Activated T-cell treated with anti-CD3 and anti-CD28 coated beads, Interleukin-2, amount 50 U/mL, for 1 hour (primary cell): ENCODE data around the gene NUDCD3.
"Not testable (repeated sequence)": the region's sequence is repeated elsewhere in the genome, so short reads cannot be mapped to it uniquely, and the experiment has no call there.

Source experiments
- DNase-seq: peaks from one replicate; pipeline ENCODE4 v3.0.0-alpha.2; 2020

NUDCD3 gene

DNA sequence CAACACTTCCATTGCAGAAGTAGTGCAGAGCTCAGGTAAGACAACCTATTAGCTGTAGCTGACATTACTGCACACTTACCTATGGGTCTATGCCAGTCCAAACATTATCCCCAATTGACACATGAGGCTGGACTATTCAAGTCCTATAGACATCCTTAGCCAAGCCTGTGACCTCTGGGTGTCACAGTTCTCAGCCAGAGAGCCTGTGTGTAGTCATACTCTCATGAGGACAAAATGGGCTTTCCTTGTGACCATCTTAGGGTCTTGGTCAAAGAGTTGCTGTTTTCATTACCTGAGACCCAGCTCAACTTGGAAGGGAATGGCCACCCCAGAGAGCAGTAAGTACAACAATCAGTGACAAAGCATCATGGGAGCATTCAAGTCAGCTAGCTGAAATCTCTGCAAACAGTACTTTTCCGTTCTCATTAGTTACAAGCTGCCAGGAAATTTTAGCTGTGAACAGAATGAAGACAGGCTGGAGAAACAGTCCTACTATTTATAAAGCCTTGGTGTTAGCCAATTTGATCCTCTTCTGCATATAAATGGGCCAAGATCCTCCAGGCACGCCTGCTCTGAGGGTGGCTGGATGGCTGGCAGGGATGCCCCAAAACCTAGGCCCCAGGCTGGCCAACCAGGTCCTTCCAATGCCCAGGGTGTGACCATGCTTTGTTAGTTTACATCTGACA, 44.3 kb downstream of the NUDCD3 start:
- DNase-seq = no peak

DNA sequence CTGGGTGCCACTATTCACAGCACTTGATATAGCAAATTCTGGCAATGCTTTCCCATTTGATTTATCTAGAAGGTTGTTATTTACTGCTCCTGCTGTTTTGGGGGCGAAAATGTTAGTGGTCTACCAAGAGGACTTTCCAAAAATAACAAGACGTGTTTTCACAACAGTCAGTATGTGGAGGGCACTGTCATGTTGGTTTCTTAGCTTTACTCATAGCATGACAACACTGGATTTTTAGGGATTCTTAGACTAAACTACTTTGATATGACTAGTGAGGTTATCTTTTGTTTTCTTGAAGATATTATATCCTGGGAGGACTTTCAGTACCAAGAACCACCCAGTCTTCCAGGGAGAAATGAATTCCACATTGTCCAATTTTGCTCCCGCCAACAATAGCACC, 49.4 kb downstream of the NUDCD3 start:
- no peak for DNase-seq

DNA sequence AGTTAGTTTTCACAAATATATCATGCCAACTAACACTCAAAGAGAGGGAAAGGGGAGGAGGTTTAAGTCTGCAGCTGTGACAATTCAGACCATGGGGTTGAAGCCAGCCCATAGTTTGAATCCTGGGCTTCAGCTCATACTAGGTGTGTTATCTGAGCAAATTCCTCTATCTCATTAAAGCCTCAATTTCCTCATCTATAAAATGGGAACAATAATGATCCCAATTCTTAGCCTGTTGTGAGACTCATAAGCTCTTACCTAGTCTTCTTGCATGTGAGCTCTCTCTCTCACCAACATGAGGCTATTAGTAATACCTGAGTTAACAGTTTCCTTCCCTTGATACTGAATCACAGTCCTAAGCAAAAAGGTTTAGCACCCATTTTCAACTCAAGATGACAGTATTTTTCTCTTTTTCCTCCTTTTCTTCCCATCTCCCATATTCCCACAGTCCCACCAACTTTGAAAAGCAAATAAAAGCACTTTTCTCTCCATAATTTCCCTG, 49.8 kb downstream of the NUDCD3 start:
- DNase-seq = no peak

DNA sequence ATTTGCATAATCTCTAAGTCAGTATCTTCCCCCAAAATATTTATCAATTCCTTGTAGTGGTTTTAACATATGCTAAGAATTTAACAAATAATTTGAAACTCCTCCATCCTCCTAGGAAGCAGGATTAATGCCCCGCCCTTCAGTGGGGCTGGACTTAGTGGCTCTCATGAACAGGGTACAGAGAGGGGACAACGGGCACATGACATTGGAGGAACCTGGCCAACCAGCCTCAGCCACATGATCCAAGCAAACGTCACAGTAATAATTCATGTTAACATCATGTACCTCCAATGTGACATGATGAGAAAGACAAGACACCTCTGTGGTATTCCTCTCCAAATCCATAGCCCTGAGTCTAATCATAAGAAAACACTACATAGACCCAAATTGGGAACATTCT, 50.5 kb downstream of the NUDCD3 start:
- DNase-seq = no peak

DNA sequence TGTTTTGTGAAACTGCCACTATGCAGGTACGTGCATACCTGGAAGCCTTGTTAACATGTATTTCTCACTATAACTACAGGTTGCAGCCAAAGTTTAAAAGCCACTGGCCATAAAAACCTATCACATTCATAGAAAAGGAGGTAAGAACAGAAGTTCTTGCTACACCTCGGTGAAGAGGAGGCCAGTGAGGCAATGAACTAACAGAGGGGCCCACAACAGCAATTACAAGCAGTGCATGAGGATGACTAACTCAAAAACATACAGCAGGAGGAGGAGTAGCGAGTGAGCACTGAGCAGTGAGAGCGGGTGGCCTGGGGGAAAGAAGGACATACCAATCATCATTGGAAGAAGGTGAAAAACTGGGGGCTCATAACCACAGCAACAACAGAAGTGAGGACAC, 51.6 kb downstream of the NUDCD3 start:
- DNase-seq = no peak

DNA sequence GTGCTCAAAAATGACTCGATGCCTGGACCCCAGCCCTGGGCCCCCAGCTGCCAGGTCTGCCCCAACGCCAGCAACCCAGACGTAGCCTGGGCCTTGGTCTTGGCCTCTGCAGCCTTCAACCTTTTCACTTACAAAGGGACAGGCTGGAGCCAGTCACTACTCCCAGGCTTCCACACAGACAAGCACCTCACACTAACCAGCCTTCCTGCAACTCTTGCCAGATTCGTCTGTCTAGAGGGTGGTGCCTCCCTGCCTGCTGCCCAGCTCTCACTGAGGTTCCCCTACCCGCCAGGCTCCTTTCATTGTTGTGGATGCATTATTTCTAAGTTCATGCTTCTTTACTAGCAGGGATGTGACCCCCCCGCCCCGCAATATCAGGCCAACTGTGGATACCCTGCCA, 56.3 kb downstream of the NUDCD3 start:
- DNase-seq = no peak

DNA sequence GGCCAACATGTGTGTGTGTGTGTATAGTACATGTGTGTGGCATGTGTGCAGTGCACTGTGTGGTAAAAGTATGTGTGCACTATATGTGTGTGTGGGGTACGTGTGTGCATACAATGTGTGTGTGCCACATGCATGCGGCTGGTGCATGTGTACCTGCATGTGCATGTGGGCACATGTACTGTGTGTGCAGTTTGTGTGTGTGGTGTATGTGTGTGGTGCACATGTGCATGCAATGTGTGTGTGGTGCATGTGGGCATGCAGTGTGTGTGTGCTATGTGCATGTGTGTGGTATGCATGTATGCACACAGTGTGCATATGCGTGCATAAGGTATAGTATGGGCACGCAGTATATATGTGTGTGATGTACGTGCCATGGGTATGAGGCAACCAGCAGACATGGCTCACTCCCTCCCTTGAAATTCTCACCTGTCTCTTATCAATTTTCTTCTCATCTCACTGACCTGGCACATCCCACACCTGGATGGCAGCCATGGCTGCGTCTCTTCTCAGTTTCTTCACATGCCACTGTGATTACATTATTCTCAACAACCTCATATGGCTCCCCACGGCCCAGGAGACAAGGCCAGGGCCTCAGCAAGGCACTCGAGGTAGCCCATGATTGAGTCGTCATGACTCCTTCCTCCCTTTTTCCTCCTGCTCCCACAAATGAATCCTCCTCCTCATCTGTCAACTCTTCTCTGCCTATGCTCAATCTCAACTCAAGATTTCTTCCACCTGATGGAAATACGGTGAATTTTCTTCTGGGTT, 57.0 kb downstream of the NUDCD3 start:
- no peak for DNase-seq

DNA sequence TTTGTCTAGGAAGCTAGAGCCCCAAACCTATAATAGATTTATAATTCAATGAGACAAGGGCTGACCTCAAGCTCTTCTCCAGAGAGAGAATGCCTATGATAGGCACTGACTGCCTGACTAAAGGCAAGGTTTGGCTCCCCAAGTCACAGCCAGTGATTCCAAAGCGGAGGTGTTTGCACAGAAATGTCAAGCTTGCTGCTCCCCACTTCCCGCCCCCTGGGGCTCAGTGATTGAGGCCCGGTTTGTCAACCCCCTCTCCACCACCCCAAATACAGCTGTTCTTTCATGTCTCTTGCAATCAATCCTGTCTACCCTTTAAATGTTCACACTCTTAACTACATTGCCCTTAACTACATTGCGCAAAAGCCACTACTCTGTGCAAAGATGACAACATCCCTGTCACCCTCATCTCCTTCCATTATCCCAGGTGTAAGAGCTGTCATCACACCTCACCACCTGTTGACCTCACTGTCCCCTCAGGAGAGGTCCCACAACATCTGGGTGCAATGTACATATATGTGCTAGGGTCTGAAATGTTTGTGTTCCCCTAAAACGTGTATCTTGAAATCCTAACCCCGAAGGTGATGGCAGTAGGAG, 58.0 kb downstream of the NUDCD3 start:
- DNase-seq = no peak

DNA sequence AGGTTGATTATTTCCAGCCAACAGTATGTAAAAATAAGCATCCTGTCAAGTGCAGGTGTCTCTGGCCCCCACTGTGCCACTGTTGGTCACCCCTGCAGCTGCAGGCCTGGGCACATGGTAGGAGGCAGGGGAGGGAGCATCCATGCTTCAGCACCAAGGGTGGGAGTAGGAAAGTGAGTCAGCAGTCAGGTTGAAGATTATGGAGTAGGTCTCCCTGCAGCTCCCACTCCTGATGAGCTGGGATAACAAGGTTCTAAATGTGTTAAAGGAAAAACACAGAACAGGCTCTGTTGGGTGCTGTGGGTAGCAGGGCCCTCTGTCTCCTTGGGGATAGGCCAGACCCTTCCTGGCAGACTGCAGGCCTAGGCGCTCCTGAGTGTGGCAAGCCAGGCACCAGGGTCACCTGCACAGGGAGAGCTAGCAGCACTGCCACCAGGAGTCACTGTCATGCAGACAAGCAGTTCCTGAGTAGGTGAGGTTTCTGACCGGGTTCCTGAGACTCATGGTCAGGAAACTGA, 59.3 kb downstream of the NUDCD3 start:
- DNase-seq = peak; percentile 29

DNA sequence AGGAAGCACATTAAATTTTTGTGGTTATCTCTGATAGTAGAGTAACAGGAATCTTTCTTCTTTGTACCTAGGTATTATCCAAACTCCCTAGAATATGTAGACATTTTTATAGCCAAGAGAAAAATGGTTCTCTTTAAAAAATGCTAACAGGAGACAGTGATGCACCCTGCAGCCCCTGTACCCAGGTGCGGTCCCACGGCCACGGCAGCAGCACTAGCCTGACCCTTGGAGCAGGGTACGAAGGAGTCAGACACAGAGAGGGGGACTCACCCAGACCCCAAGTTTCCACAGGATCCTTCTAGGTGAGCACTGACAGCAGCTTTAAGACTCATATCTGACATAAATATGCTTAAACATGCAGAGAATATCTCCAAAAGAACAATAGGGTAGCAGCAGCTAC, 60.4 kb downstream of the NUDCD3 start:
- no peak for DNase-seq

DNA sequence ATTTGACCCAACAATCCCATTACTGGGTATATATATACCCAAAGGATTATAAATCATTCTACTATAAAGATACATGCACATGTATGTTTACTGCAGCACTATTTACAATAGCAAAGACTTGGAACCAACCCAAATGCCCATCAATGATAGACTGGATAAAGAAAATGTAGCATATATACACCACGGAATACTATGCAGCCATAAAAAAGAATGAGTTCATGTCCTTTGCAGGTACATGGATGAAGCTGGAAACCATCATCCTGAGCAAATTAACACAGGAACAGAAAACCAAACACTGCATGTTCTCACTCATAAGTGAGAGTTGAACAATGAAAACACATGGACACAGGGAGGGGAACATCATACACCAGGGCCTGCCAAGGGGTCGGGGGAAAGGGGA, 65.7 kb downstream of the NUDCD3 start:
- DNase-seq = not testable (repeated sequence)

DNA sequence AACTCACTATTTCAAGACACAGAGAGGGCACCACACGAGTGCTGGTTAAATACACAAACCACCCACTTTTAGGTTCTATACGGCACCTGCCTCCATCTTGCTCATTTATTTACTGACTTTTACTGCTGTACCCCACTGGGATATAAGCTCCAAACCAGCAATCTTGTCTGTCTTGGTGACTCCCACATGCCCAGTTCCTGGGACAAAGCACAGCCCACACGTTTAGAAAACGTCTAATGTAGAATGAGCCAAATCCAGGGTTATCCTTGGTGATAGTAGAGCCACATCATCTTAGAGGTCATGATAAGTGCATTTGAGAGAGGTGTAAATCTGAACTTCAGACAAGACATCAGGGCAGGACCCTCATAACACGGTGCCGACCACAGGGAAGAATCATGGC, 73.5 kb downstream of the NUDCD3 start:
- DNase-seq = no peak

DNA sequence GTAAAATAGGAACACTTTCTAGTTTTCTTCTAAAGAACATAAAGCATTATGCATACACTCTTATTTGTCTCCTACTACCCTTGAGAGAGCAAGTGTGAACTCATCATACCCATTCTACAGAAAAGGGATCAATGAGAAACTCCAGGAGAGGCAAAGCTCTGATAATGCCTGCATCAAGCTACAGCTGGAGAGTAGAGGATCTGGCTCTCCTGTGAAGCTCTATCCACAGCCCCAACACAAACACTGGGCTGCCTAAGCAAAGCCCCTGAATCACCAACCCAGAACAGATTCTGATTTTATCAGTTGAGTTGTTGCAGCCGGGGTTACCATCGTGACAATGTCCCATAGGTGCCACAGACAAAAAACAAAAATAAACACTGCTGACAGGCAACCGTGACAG, 74.9 kb downstream of the NUDCD3 start:
- no peak for DNase-seq

DNA sequence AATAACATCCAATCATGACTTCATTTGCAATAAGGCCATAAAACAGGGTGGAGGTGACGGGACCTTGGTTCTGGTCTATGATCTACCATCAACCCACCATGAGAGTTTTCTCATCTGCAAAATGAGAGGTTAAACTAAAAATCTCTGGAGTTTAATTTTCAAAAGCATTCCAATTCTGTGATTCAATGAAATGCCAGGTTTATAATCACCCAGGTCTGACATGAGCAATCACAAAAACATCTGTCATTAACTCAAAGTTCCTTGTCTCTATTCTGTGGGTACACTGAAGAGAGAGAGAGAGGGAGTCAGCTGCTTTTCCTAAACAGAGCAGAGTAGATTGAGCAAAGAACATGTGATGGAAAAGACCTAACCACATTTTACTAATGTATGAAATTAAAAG, 75.4 kb downstream of the NUDCD3 start:
- DNase-seq = no peak

DNA sequence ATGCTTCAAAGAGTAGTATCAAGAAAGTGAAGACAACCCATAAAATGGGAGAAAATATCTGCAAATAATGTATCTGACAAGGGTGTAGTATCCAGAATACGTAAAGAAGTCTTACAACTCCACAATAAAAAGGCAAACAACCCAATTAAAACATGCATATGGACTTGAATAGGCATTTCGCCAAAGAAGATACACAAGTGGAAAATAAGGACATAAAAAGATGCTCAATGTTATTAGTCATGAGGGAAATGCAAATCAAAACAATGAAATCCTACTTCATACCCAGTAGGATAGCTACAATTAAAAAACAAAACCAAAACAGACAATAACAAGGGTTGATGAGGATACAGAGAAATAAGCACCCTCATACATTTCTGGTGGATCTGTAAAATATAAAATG, 79.2 kb downstream of the NUDCD3 start:
- DNase-seq = no peak

DNA sequence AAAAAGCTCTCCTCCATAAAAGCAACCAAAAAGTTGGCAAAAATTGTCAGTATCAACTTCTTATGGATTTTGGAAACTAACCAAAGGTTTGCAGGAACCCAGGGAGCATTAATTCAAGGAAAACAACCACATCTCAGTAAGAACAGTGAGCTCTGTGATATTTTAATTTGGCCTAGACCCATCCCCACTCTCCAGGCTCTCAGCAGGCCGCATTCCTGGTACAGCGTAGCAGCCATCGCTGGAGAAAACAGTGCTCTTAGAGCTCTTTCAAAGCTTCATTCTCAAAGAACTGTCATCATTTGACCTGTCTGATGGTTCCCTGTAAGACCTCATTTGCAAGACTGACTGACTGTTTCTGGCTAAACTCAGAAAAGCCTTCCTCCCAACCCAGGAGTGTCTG, 81.9 kb downstream of the NUDCD3 start:
- DNase-seq = no peak

DNA sequence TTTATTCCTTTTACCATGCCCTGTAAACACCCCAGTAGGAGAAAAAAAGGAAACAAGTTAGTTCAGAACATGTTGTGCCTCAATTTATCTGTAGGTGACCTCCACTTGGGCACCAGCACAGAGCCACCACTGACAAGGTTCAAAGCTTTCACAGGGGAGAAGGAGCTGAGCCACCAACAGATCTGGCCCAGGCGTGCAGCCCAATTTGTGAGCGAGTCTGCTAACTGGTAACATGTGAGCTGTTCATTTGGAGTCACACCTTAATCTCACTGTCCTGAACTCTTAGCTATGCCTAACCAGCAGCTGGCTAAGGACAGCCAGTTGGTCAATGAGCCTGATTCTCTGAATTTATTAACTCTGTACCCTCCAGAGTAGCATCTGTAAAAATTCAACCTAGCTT, 86.7 kb downstream of the NUDCD3 start:
- DNase-seq = no peak

DNA sequence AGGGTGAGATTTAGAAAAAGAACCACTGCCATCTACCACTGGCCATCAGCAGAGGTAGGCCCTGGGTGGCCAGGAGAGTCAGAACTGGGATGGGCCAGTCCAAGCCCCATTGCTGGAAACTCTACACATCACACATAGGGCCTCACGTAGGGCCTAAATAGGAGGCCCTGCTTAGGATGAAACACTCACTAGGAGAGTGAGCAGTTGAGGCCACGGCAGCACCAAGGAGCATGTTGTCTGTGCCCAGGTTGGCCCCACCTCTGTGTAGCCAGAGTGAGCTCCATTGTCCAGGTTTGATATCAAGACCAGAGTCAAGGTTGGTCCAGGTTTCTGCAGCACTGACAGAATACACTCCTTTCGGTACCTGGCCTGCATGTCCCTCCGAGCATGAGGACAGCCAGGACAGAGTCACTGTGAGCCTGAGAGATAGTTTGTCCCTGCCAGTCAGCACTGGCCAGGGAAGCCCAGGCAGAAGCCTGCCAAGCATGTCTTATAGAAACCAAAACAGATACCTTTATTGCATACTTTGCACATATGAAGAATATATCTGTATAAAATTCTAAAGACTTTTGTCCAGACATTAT, 87.2 kb downstream of the NUDCD3 start:
- DNase-seq = no peak

DNA sequence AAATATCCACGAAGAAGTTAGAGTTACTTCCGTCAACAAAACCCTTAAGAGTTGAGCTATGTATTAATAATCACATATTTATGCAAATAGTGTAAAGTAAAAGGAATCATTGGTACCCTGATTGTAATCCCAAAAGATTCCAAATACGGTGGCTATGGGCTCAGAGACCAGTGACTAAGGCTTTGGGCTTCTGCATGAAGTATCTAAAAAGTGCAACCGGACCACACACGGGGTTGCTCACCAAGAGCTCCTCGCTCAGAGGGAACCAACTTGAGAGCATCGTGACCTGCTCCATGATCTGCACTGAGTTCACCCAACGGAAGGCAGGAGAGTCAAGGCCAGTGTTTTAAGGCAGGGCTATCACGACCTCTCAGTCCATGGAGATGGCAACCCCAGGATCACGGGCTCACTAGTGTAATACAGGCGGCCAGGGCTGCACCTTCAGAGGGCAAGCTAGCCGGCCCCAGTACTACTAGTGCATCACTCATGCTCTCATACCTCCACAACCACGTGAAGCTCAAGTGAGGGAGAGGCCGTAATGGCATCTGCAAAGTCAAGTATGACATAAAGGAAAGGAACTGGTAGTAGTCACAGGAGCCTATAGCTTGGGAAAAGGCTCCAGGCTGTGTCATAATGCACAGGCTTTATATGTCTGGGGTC, 87.9 kb downstream of the NUDCD3 start:
- DNase-seq = no peak

DNA sequence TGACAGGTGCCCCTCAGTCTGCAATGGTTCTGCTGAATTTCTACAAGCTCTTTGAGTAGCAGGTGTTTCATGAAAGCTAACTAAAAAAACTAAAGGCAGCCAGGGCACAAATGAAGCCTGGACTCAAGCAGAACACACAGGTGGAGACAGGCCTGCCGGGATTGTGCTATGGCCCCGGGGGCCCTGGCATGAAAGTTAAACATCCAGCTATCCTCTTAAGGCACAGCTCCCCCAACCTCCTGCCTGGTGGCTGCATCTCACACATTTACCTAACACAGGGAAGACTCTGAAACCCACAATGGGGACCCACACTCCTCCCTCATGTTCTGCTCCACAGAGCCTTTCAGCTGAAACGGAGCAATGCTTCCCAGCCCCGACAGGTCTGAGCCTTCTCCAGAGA, 88.8 kb downstream of the NUDCD3 start:
- no peak for DNase-seq

DNA sequence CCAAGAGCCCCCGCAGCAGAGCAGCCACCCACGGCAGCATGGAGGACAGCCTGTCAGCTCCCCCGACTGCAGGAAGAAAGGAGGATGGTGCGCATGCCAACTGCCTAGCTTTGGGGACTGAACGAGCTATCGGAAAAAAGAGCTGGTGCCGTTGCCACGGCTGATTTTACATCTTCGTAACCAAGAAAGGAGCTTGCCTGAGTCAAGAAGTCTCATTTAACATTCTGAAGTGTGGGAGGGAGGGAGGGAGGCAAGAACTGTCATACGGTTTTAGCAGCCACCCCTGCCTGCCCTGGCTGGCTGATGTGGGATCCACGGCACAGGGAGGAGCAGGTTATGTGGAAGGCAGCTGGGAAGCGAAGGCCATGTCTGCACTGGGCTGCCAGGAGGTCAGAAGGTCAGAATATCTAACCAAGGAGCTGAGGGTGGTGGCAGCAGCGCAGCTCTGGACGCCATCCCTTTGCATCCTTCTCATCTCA, 90.4 kb downstream of the NUDCD3 start:
- DNase-seq = no peak

DNA sequence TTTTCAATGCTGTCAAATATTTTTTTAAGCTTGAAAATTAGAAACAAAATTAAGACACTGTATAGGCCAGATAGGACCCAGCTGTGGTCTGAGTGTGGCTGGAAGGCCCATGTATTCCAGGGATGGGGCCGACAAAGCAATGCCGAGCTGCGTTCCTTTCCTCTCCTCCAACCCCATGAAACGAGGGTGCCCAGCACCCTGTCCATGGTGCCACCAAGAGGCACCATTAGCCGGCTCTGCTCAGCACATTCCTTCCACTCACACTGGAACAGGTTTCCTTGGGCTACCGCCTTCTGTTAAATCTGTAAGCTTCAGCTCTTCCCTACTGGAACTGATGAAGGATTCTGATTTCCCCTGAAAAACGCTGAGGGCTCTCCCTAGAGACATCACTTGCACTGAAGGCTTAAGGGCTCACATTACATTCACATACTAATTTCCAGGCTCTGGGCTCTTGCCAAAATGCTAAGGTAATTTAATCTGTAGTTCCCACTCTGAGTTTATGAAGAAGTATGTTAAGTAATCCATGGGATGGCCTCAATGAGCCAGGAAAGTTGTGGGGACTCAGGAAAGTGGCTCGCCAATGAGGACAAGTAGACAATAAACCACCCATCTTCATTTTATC, 91.4 kb downstream of the NUDCD3 start:
- DNase-seq = no peak
